COLO668 (cell line): ENCODE data around the gene RPS6KA2.
"Not testable (repeated sequence)": the region's sequence is repeated elsewhere in the genome, so short reads cannot be mapped to it uniquely, and the experiment has no call there.

ENCODE experiments used
- DNase-seq: peaks from one replicate; lab custom pipeline; 2025; ENCODE audit not compliant: unreplicated experiment; lab: John Stamatoyannopoulos, UW

Gene RPS6KA2

DNA sequence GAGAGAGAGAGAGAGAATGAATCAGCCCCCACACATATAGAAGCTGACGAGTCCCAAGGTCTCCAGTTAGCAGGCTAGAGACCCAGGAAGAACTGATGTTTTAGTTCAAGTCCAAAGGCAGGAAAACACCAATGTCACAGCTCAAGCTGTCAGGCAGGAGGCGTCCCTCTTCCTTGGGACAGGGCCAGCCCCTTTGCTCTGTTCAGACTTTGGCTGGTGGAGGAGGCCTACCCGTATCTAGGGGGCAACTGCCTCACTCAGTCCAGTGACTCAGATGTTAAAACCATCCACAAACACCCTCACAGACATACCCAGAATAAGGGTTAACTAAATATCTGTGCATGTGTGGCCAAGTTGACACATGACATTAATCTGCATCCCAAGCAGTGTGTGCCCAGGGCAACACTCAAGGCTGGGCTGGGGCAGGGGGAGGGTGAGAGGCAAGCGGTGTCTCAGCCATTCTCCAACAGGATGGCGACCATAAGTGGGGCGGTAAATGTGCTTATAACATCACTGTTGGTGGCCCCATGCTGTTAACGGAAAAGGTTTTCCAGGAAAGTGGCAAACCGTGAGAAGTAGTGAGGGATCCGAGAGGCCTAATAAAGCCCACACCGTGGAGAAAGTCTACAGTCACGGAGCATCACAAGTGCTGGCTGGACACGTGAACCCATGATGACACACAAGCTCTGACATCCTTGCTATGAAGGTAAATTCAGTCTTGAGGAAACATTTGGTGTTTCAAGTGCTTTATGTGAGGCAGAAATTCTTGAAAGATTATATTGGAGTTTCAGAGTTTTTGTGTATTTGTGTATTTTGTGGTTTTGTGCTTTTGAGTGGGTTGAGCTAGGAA lies 68.7 kb downstream of the RPS6KA2 start:
- no peak for DNase-seq

DNA sequence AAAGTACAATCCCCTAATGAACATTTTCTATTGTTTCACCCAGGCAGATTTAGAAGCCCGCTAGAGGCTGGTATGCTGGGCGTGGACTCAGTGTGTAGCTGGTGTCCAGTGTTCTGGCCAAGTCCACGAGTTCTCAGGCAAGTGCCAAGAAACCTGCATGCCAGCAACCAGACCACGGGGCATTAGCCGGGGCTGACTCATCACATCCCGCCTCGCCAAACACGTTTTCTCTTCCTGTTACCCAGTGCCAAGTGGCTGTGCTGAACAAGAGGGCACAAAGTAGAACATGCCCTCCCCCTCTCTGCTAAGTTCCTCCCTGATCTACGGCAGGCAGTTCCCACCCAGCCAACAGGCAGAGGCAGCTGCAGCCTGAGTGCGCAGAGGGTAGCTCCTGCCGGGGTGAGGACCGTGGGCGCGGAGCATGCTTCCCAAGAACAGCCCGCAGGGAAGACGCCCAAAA lies 70.2 kb downstream of the RPS6KA2 start:
- peak; percentile 32 for DNase-seq

DNA sequence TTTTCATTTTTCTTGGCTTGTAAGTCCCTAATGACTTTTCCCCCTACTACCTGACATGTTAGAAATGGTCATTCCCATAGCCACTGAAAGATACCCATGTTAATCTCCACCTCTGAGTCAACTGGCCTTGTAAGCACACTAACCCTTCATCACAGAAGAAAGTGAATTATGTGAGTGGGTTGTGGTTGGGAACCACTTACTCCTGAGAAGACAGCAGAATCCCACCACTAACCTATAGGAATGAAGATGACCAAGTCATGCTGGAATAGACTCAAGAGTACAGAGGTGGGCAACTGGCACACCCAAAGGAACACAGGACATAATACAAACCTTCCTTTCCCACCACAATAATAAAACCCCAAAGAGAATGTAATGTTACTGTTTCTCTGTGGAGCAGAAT lies 70.7 kb downstream of the RPS6KA2 start:
- no peak for DNase-seq

DNA sequence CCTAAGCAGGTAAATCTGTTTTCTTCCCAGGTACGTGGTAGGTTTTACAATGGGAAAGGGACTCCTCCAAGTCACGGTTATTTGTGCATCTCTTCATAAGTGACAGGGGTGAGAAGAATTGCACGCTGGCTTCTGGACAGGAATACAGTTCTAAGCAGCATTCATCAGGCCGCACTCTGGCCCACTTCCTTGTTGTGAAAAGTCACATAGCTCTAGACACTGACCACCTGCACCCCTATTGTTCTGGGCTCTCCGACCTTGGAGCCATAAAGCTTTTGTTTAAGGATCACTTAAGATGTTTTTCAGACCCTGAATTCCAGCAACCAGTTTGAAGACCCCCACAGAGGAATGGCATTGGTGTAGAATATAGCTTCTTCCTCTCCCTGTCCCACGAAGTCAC lies 72.0 kb downstream of the RPS6KA2 start:
- no peak for DNase-seq

DNA sequence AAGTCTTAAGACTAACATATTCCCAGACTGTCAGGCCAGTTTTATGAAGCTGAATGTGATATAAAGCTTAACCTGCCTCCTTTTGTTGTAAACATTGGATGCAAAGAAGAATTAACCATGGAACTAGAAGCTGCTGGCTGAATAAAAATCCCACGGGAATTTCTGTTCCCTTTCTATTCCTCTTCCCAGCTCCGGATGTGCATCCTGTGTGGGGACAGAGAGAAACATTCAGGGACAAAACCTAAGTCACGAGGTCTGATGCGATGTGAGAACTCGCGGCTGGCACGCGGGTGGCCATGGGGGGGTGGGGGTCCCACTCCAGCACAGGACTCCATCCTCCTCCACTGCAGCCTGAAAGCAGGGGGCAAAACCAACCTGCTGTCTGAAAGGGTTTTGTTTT lies 72.7 kb downstream of the RPS6KA2 start:
- DNase-seq, result no peak

DNA sequence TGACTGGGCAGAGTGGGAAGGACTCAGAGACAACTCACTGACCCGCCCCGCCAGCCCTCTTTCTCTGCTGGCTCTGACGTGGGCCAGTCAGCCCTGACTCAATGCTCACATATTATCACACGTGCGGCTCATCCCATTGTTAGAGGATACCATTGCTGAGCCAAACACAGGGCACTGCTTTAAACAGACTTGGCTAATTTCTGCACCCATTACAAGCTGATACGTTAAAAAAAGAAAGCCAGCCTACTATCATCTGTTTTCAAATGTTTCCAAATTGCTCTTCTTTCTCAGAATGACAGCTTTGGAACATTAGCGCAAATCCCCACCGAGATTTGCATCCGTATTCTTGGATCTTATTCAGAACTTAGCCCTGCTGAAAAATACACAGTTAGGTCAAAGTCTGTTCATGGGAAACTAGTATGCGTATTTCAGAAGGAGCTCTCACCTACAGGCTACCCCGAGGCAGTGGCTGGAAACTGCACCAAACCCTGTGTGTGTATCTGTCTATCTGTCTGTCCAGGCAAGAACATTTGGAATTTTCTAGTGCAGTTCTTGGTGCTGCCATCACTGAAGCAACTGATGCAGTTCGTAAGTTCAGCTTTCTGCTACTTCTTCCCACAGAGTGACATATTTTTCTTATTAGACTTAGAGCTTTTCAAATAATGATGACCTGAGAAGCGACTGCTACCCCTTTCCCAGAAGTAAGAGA lies 73.3 kb downstream of the RPS6KA2 start:
- DNase-seq, result no peak

DNA sequence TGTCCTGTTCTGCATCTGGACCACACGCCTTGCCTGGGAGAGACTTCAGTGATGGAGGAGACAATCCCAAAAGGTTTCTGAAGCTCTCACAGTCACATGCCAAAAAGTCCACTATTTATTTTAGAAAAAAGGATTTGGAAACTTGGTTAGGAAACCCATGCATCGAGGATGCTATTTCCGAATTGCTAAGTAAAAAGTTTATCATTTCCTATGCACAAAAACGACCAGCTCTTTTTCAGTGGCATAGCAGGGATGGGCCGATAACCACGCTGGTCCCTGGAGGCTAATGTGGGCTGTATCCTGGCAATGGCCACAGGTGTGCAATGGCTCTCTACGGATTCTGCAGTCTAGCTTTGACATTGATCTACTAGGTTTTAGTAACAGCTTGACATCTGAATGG lies 74.5 kb downstream of the RPS6KA2 start:
- DNase-seq, result no peak

DNA sequence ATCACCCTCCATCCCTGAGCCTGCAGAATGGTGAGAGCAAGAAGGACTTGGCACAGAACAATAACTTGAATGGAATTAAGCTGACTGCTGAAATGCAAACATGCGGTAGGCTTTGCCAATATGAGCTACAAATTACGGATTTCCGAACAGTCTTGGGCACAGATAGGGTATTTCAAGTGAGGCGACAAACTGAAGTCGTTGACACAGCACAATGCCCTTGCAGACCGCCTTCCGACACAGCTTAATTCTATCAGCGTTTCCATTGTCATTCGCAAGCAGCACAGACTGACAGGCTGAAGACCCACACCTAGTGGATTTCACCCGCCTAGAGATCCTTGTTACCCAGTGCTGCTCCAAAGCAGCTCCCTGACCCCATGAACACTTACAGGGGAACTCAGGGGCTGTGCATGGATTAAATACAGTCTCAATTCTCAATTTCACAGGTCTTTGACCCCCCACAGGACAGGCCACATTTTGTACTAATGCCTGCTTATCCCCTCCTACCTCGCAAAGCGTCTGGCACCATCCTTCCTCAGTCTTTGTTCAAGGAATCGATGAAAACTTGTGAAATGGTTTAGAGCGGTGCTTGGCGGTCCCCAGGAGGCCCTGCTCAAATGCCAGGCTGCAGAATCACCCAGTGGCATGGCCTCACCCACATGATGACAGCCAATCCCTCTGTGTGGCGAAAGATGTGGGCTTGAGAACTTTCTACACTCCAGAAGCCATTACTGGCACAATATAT lies 75.1 kb downstream of the RPS6KA2 start:
- no peak for DNase-seq

DNA sequence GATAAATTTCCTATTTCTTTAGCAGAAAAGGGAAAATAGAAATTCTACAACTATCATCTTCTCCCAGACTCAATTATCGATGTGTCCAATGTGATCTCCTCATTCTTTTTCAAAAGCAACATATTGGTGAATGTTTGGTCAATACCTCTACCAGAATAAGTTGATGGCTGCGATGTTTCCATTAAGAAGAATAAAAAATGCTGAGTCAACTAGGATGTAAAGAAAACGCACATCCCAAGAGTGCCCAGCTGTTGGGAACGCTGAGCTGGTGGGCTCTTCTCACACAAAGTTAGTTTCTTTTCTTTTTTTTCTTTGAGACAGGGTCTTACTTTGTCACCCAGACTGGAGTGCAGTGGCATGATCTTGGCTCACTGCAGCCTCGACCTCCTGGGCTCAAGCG lies 80.4 kb downstream of the RPS6KA2 start:
- DNase-seq, result no peak

DNA sequence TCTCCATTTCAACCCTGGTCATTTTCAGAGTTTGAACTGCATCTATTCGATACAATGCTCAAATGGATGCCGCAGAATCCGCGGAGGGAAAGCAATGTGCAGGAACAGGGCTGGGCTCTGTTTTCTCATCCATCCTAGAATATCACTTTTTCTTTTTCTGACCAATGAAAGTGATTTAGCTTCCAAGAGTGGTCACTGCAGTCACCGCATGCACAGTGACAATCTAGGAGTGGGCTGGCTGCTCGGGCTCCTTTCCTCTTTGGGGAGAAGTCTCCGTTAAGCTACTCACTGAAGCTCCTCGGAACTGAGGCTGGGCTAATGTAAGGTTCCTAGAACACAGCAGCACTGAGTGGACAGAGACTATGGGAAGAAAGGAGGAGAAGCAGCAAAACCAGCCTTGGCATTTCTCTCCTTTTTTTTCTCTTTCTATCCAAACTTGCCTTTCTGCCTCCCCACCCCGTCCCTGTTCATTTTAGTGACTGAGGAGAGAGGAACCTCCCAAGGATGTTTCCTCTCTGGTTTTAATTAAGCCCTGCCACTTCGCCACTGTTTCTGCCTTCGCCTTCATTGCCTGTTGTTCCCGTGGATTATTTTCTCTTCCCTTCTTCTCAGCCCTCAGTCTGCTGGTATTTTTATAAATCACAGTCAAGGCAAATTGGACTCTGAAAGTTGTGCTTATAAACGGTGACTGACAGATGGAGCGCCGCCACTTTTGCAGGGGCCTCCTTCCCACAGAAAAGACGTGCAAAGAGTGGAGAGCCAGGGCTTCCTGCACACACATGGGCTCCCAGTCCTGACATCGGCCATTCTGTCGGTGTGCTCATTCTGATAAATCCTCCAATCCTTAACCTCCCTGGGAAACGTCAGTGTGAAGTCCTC lies 81.7 kb downstream of the RPS6KA2 start:
- no peak for DNase-seq

DNA sequence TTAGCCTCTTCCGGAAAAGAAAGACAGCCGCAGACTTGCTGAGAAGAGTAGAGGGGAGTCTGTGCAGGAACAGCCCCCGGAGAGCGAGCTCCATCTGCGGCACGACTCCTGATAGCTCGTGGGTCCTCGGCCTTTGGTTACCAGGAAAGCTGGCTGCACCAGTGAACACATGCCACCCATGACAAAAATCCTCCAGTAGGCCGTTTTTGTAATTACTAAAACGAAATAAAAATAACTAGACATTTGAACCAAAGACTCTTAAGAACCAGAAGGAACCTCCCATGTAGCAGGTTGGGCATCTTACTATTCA lies 82.8 kb downstream of the RPS6KA2 start:
- DNase-seq, result no peak

DNA sequence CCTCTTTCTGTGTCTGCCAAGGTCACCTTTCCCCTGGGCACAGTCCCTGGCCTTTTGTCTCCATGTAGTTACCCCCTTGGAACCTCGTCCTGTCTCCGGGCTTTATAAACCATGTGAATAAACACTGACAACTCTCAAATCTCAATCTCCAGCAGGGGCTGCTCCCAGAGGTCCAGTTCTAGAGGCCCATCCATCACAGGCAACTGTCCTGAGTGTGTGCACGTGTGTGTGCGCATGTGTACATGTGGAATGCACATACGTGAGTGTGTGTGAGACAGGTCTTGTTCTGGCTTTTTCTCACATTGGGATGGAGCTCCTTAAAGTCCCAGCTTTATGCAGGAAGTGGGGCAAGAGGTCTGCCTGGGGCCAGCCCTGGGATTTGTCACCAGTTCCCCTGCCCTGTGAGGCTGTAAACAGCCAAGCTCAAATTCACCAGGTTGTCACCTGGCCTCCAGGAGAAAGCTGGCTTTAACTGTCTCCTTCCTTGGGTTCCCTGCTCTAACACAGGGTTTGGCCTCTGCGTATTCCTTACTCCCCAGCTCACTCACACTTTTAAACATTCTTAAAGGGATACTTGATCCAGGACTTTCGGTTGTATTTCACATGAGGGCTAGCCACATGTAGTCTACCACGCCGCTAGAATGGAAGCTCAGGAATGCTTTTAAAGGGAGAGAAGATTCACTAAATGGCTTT lies 83.3 kb downstream of the RPS6KA2 start:
- no peak for DNase-seq

DNA sequence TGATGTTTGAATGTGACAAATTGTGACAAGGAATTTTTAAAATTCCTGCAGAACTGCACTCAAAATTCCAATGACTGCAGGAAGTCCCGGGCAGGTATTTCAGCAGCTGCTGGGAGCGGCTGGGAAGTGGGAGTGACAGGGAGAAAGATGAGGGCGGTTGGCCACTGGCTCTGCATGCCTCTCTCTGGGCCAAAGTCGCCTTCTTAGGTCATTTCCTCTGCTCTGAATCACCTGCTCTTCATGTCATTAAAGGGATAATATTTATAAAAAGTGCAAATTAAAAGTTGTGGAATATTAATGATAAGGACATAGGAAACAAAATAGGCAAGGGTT lies 84.5 kb downstream of the RPS6KA2 start:
- no peak for DNase-seq

DNA sequence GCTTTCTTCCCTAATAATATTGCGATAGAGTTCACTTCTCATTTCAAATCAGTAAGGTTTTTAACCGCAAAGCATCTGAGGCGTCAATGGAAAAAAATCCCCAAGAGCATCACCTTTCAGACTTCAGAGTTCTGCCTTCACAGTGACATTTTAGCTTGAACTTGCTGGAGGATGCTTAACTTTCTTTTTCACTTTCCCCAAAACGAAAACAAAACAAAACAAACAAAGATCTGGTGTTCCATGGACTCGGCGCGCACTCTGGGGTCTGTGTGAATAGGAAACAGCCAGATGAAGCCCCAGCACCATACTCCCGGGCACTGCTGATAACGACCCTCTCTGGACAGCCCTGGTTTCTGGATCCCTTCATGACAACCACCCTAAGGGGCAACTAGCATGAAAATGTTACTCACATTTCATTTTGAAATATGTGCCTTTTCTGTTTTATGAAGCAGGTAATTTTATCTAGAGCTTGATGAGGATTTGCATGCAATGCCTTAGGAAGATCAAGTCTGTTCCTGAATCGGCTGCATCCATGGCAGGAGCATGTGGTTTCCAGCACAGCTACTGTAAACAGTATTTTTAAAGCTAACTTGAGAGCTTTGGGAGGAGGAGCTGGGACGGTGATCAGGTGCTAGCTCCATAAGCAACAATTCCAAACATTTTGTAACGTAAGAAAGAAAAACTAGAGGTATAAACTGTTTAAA lies 85.0 kb downstream of the RPS6KA2 start:
- DNase-seq, result no peak

DNA sequence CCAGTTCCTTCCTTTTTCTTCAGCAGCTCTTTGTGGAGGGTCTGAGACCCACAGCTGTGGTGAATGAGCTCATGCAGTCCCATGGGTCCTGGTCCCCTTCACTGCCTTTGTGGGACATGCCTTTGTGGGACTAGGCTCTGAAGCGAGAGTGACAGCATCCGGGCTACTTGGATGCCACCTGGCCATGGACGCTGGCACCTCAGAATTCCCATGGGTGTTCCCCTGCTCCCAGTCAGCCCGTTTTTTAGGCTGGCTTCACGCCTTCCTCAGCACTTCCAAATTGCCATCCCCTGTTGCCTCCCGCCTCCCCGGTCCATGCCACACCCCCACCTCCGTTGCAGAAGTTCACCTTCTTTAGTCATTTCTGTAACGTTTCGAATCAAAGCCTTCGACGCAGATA lies 85.7 kb downstream of the RPS6KA2 start:
- DNase-seq, result no peak

DNA sequence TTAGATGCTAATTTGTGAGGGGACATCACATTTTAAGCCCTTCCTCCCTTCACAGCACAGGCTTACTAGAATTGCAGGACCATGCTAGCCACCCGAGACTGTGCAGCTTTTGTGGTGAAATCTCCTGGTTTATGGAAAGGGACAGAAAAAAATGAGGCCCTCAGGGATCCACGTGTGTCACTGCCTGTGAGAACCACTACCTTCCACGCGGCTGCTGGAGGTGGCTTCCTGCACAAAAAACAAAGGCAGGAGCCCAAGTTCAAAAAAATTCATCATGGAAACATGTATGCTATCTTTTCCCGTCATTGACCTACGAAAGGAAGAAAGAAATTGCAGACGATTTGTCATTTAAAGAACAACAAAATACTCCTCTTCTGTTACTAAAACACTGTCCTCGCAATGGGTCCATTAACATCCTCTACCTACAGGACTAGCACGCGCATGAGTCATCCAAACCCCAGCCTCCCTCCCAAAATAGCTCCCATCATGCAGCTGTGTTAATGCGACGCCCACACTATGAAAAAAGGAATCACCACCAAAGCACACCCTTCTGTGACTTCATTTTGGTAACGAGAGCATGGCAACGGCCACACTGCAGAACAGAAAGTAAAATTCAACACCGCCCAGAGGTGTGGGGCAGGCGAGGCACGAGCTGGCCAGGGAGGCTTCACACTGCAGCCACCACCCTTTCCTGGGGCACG lies 86.3 kb downstream of the RPS6KA2 start:
- no peak for DNase-seq

DNA sequence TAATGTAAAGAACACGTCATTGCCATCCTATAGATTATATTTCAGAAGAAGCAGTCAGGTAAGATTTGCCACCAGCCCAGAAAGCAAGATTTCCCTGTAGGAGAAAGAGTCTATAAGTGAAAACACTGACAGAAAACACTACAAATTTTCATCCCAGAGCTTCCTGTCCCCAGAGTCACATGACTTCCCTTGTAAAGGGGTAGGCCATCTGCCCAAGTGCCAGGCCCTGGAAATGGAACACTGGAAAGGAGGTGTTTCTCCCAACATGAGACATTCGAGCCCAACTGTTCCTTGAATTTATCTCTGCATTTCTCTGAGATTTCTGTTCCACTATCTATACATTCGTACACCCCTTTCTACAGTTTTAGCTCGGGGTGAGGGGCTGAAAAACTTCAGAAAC lies 87.5 kb downstream of the RPS6KA2 start:
- DNase-seq, result no peak

DNA sequence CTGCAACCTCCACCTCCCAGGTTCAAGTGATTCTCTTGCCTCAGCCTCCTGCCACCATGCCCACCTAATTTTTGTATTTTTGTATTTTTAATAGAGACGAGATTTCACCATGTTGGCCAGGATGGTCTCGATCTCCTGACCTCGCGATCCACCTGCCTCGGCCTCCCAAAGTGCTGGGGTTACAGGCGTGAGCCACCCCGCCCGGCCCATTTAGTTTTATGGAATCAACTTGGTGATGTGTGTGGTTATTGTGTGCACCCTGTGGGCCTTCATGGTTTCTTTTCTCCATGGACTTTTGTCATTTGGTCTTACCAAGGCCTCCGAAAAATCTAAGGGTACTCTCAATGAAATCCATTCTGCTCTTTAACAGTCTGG lies 88.1 kb downstream of the RPS6KA2 start:
- not testable (repeated sequence) for DNase-seq

DNA sequence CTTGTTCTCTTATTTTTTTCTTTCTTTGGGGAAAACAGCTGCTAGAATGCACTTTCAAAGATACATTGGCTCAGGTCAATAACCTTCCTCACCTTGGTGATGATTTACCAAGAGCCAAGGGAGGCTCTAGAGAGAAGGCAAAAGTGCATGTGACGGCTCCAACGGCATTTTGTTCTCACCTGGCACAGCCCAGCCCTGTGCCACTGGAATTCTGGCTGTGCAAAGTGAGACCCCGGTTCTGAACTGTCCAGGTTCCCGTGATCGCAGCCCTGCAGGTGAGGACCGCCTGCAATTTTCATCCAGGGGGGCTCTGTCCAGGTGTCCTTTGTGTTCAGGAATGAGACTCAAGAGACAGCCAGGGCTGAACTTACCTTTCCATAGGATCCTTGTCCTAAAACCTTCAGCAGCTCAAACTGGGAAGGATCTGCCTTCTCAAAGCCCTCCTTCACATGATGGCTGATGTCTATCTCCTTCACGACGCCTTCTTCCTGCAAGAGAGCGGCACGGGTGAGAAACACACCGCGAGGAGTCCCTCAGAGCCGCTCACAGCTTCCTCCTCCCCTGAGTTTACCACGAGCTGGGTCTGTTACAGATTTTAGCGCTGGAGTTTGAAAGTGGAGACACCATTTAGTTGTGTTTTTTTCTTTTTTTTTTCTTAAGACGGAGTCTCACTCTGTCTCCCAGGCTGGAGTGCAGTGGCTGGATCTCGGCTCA lies 88.6 kb downstream of the RPS6KA2 start:
- no peak for DNase-seq
